Measurements from ENCODE around the gene UBE2B.

GRCh38 chr5:134328619-134329018 is 42.8 kb upstream of the UBE2B start:
- no peak for TF ChIP-seq CTCF (IDR thresholded peaks at IDR 0.05 in 4 of 5, conservative IDR thresholded peaks at IDR 0.05 in 1 of 5)
- no peak for TF ChIP-seq POLR2A (IDR thresholded peaks at IDR 0.05)

Measured in gastrocnemius medialis (tissue), 4 donors.